Body of pancreas (tissue), 4 donors: Measurements from ENCODE around the gene POLR2J2. TPM values are rescaled to one million over a fixed set of nuclear protein-coding genes. Genes with fewer than 3 reads are reported as not detected.
"Not testable (repeated sequence)": the region's sequence is repeated elsewhere in the genome, so short reads cannot be mapped to it uniquely, and the experiment has no call there.

Source experiments
- ATAC-seq: fragments of 150-250 bp; one replicate; pipeline ENCODE4 v1.9.1; 2016
- DNase-seq, 4 donors: peaks; one replicate each; pipeline ENCODE4 v3.0.0-alpha.2; 2019
- H3K27ac ChIP-seq, 4 donors: fragments of 200-600 bp; sonication (generic); 1 replicate in 3 of 4; 2 replicates in 1 of 4; pipeline versions ENCODE4 v1.5.1 to v1.6.1; 2016 to 2019; ENCODE audit warnings: mild to moderate bottlenecking in 1 of 4, mixed read lengths in 1 of 4, moderate library complexity in 1 of 4
- H3K27me3 ChIP-seq, 2 donors: fragments of 200-600 bp; sonication (generic); one replicate each; pipeline ENCODE4 v1.6.0; 2016; ENCODE audit warnings: mild to moderate bottlenecking in 1 of 2
- H3K36me3 ChIP-seq, 2 donors: fragments of 200-600 bp; sonication (generic); replicated peaks in 1 of 2; 2 replicates each; pipeline ENCODE4 v1.5.1; 2016; ENCODE audit warnings: low read depth in 2 of 2; ENCODE audit not compliant: insufficient read depth in 1 of 2
- H3K4me1 ChIP-seq: fragments of 200-600 bp; sonication (generic); one replicate; pipeline ENCODE4 v1.6.0; 2016
- H3K4me3 ChIP-seq, 2 donors: fragments of 200-600 bp; sonication (generic); 1 replicate in 1 of 2; 2 replicates in 1 of 2; pipeline ENCODE4 v1.5.1; 2016 to 2019
- H3K9me3 ChIP-seq, 3 donors: fragments of 200-600 bp; sonication (generic); 1 replicate in 2 of 3; 2 replicates in 1 of 3; pipeline ENCODE4 v1.5.1; 2016
- WGBS, 2 donors: methylation state at CpG; one replicate each; pipeline ENCODE4 v1.1.5; 2017; 5-methylcytosine and 5-hydroxymethylcytosine counted together
- intact Hi-C: fragments of 100-400 bp; cut with DNase I; formaldehyde crosslinking; loops from one replicate; pipeline ENCODE4 v1.15.1; 2023
- total RNA-seq, 2 donors: library from RNA; depleted of rRNA; stranded (reverse); fragments of >200 nt; gene quantifications; one replicate each; pipeline ENCODE4 v1.1.0, GENCODE V29; 2016

Gene POLR2J2
- total RNA-seq, 2 donors from 2014 or later: 4.2 to 12.5 TPM

GRCh38 chr7:102664765-102665164 is 6.7 kb downstream of the POLR2J2 start:
- intact Hi-C loops, ATAC-seq: not testable (repeated sequence)
- WGBS, 2 donors: 80 to 85% methylated on average over 1 to 6 of the region's 11 CpGs

GRCh38 chr7:102649924-102650323 is 21.5 kb downstream of the POLR2J2 start, which contains the start of gene SPDYE2B:
Gene SPDYE2B, plus strand, starts transcription at chr7:102650319. Its CDS starts 2,030 bp downstream, at chr7:102652349.
- ATAC-seq, H3K4me3 ChIP-seq, intact Hi-C loops, H3K36me3 ChIP-seq, DNase-seq, H3K9me3 ChIP-seq, H3K27me3 ChIP-seq, H3K4me1 ChIP-seq, H3K27ac ChIP-seq: not testable (repeated sequence)
- no CpG with 5 or more reads among the region's 4 CpGs for WGBS, 2 donors

More at GRCh38 chr7:102664765-102665164, 6.7 kb downstream of the POLR2J2 start:
- not testable (repeated sequence) for H3K4me3 ChIP-seq, H3K36me3 ChIP-seq, H3K4me1 ChIP-seq, DNase-seq, H3K27me3 ChIP-seq, H3K27ac ChIP-seq, H3K9me3 ChIP-seq

GRCh38 chr7:102647813-102648212 is 23.6 kb downstream of the POLR2J2 start:
- H3K27me3 ChIP-seq, intact Hi-C loops, H3K4me3 ChIP-seq, H3K36me3 ChIP-seq, H3K27ac ChIP-seq, H3K9me3 ChIP-seq, DNase-seq, ATAC-seq, H3K4me1 ChIP-seq: not testable (repeated sequence)
- 96 to 100% methylated on average over 5 to 7 of the region's 7 CpGs for WGBS, 2 donors

GRCh38 chr7:102643404-102643803 is 28.1 kb downstream of the POLR2J2 start:
- H3K9me3 ChIP-seq, H3K4me1 ChIP-seq, H3K4me3 ChIP-seq, H3K27me3 ChIP-seq, intact Hi-C loops, H3K36me3 ChIP-seq, DNase-seq, H3K27ac ChIP-seq, ATAC-seq: not testable (repeated sequence)
- 71% methylated on average over 1 of the region's 1 CpG; no CpG with 5 or more reads in 1 of the 2 donors for WGBS, 2 donors

GRCh38 chr7:102642691-102643090 is 28.8 kb downstream of the POLR2J2 start, which contains the start of gene UPK3BL1:
Gene UPK3BL1, minus strand, starts transcription at chr7:102642791. Its CDS starts 50 bp downstream, at chr7:102642741.
- H3K4me1 ChIP-seq, DNase-seq, ATAC-seq, intact Hi-C loops, H3K4me3 ChIP-seq, H3K27ac ChIP-seq, H3K9me3 ChIP-seq, H3K27me3 ChIP-seq, H3K36me3 ChIP-seq: not testable (repeated sequence)
- WGBS, 2 donors: no CpG with 5 or more reads among the region's 9 CpGs

- intact Hi-C loops, H3K27me3 ChIP-seq, H3K36me3 ChIP-seq, H3K4me1 ChIP-seq, DNase-seq, H3K4me3 ChIP-seq, ATAC-seq, H3K27ac ChIP-seq, H3K9me3 ChIP-seq: not testable (repeated sequence)
- 90 to 100% methylated on average over 1 to 7 of the region's 11 CpGs for WGBS, 2 donors
Observed at GRCh38 chr7:102638848-102639247, 32.6 kb downstream of the POLR2J2 start.

- H3K27me3 ChIP-seq, H3K4me3 ChIP-seq, H3K4me1 ChIP-seq, DNase-seq, intact Hi-C loops, H3K36me3 ChIP-seq, ATAC-seq, H3K9me3 ChIP-seq, H3K27ac ChIP-seq: not testable (repeated sequence)
- WGBS, 2 donors: 89% methylated on average over 10 of the region's 13 CpGs; no CpG with 5 or more reads in 1 of the 2 donors
Observed at GRCh38 chr7:102636956-102637355, 34.5 kb downstream of the POLR2J2 start.

GRCh38 chr7:102635354-102635753 is 36.1 kb downstream of the POLR2J2 start:
- H3K9me3 ChIP-seq, H3K4me1 ChIP-seq, H3K36me3 ChIP-seq, intact Hi-C loops, H3K27me3 ChIP-seq, H3K27ac ChIP-seq, DNase-seq, H3K4me3 ChIP-seq: not testable (repeated sequence)
- no CpG with 5 or more reads among the region's 5 CpGs for WGBS, 2 donors
- peak; percentile 36 for ATAC-seq

GRCh38 chr7:102634299-102634698 is 37.2 kb downstream of the POLR2J2 start:
- ATAC-seq, DNase-seq, H3K4me3 ChIP-seq, intact Hi-C loops, H3K36me3 ChIP-seq, H3K4me1 ChIP-seq, H3K27me3 ChIP-seq, H3K9me3 ChIP-seq, H3K27ac ChIP-seq: not testable (repeated sequence)
- WGBS, 2 donors: 67 to 80% methylated on average over 1 to 4 of the region's 6 CpGs

GRCh38 chr7:102630622-102631021 is 40.8 kb downstream of the POLR2J2 start:
- H3K27me3 ChIP-seq, H3K27ac ChIP-seq, H3K4me1 ChIP-seq, intact Hi-C loops, H3K4me3 ChIP-seq, H3K9me3 ChIP-seq, ATAC-seq, DNase-seq, H3K36me3 ChIP-seq: not testable (repeated sequence)
- 78 to 80% methylated on average over 1 to 6 of the region's 9 CpGs for WGBS, 2 donors

- ATAC-seq: peak; percentile 41
- WGBS, 2 donors: no CpG with 5 or more reads among the region's 8 CpGs
Observed at GRCh38 chr7:102627271-102627904, 44.1 kb downstream of the POLR2J2 start.

GRCh38 chr7:102618122-102618521 is 53.3 kb downstream of the POLR2J2 start:
- H3K27me3 ChIP-seq, H3K9me3 ChIP-seq, DNase-seq, H3K4me3 ChIP-seq, H3K27ac ChIP-seq, ATAC-seq, intact Hi-C loops, H3K36me3 ChIP-seq, H3K4me1 ChIP-seq: not testable (repeated sequence)
- WGBS, 2 donors: 76 to 77% methylated on average over 3 of the region's 8 CpGs

More at GRCh38 chr7:102627271-102627904, 44.1 kb downstream of the POLR2J2 start:
- H3K9me3 ChIP-seq, H3K4me3 ChIP-seq, H3K36me3 ChIP-seq, H3K4me1 ChIP-seq, H3K27me3 ChIP-seq, DNase-seq, intact Hi-C loops, H3K27ac ChIP-seq: not testable (repeated sequence)
